NK-92 treated with Interleukin-12 subunit alpha and Interleukin-12 subunit beta, amount 100 ng/mL, for 24 hours (cell line): ENCODE measurements around the gene DUSP22.

Experiments
- DNase-seq: peaks from one replicate; lab custom pipeline; 2025; lab: John Stamatoyannopoulos, UW

Gene DUSP22

GRCh38 chr6:340186-340955, 48.1 kb downstream of the DUSP22 start:
- DNase-seq = no peak

- no peak for DNase-seq
These were observed 48.9 kb downstream of the DUSP22 start for GRCh38 chr6:340991-341827.

GRCh38 chr6:341914-342831, 49.9 kb downstream of the DUSP22 start:
- no peak for DNase-seq

- no peak for DNase-seq
These were observed 50.5 kb downstream of the DUSP22 start for GRCh38 chr6:342832-343179.

- no peak for DNase-seq
These were observed 51.1 kb downstream of the DUSP22 start for GRCh38 chr6:343226-343935.

- DNase-seq = no peak
These were observed 51.9 kb downstream of the DUSP22 start for GRCh38 chr6:343960-344815.

- DNase-seq = no peak
These were observed 52.6 kb downstream of the DUSP22 start for GRCh38 chr6:344816-345340.

- no peak for DNase-seq
These were observed 53.6 kb downstream of the DUSP22 start for GRCh38 chr6:345747-346385.

GRCh38 chr6:346386-347030, 54.2 kb downstream of the DUSP22 start:
- DNase-seq = no peak

- no peak for DNase-seq
These were observed 54.9 kb downstream of the DUSP22 start for GRCh38 chr6:347232-347631.

- DNase-seq = no peak
These were observed 55.9 kb downstream of the DUSP22 start for GRCh38 chr6:347951-348859.

- DNase-seq = no peak
These were observed 56.6 kb downstream of the DUSP22 start for GRCh38 chr6:348860-349396.

GRCh38 chr6:349491-349921, 57.2 kb downstream of the DUSP22 start:
- DNase-seq = no peak

GRCh38 chr6:350371-350770, 58.1 kb downstream of the DUSP22 start:
- no peak for DNase-seq

- no peak for DNase-seq
These were observed 59.0 kb downstream of the DUSP22 start for GRCh38 chr6:351011-351866.

- DNase-seq = no peak
These were observed 59.6 kb downstream of the DUSP22 start for GRCh38 chr6:351867-352289.

GRCh38 chr6:352474-352873, 60.2 kb downstream of the DUSP22 start:
- no peak for DNase-seq
